ENCODE results near the gene BGN. TPM values are rescaled to one million over a fixed set of nuclear protein-coding genes. Genes with fewer than 3 reads are reported as not detected.

The BGN gene
- total RNA-seq, 2 donors from 2014 or later, result 1,777 to 1,907 TPM

- H3K36me3 ChIP-seq, result no peaks in the 10 kb centered on the region
- ATAC-seq (ENCODE audit: insufficient number of reproducible peaks, low FRiP score, low read depth) (no peak), DNase-seq (ENCODE audit: low spot score) (no peak)
- H3K4me1 ChIP-seq (ENCODE audit: control insufficient read depth in 1 of 2, low read depth in 2 of 2), result peaks cover 13 to 99% of the 10 kb centered on the region in 2 donors
- H3K27me3 ChIP-seq (replicated peaks; ENCODE audit: insufficient read depth), result no peaks in the 10 kb centered on the region
- peak overlapping the region; percentile 89 to 95 for H3K27ac ChIP-seq
- no peaks in the 10 kb centered on the region for H3K9me3 ChIP-seq
- H3K4me3 ChIP-seq, result peak overlapping the region; percentile 48
- no peak for TF ChIP-seq CTCF (IDR thresholded peaks at IDR 0.05)
Observed at GRCh38 chrX:153488231-153488914, 6.4 kb upstream of the BGN start.

GRCh38 chrX:153490217-153490930 is 4.4 kb upstream of the BGN start:
- no peaks in the 10 kb centered on the region for H3K9me3 ChIP-seq
- no peaks in the 10 kb centered on the region for H3K36me3 ChIP-seq
- H3K27ac ChIP-seq, result peak overlapping the region; percentile 89 to 95
- no peaks in the 10 kb centered on the region for H3K27me3 ChIP-seq (replicated peaks; ENCODE audit: insufficient read depth)
- ATAC-seq (ENCODE audit: insufficient number of reproducible peaks, low FRiP score, low read depth) (no peak), DNase-seq (ENCODE audit: low spot score) (no peak)
- no peak for TF ChIP-seq CTCF (IDR thresholded peaks at IDR 0.05)
- H3K4me3 ChIP-seq, result no peak overlapping the region
- H3K4me1 ChIP-seq (ENCODE audit: control insufficient read depth in 1 of 2, low read depth in 2 of 2), result peaks cover 20 to 88% of the 10 kb centered on the region in 2 donors

GRCh38 chrX:153491351-153491914 is 3.3 kb upstream of the BGN start:
- H3K36me3 ChIP-seq, result no peaks in the 10 kb centered on the region
- no peak for ATAC-seq (ENCODE audit: insufficient number of reproducible peaks, low FRiP score, low read depth)
- DNase-seq (ENCODE audit: low spot score), result no peak
- peak overlapping the region; percentile 50 to 95 for H3K27ac ChIP-seq
- H3K4me1 ChIP-seq (ENCODE audit: control insufficient read depth in 1 of 2, low read depth in 2 of 2), result peaks cover 15 to 77% of the 10 kb centered on the region in 2 donors
- no peak for TF ChIP-seq CTCF (IDR thresholded peaks at IDR 0.05)
- H3K27me3 ChIP-seq (replicated peaks; ENCODE audit: insufficient read depth), result no peaks in the 10 kb centered on the region
- H3K9me3 ChIP-seq, result no peaks in the 10 kb centered on the region
- no peak overlapping the region for H3K4me3 ChIP-seq

GRCh38 chrX:153491918-153492317 is 2.9 kb upstream of the BGN start:
- Histone ChIP-seq H3K4me3 (no peak overlapping the region), H3K36me3 (no peaks in the 10 kb centered on the region), H3K27ac (peak overlapping the region; percentile 50 to 95), H3K9me3 (no peaks in the 10 kb centered on the region), H3K27me3 (replicated peaks; ENCODE audit: insufficient read depth) (no peaks in the 10 kb centered on the region), H3K4me1 (ENCODE audit: control insufficient read depth in 1 of 2, low read depth in 2 of 2) (peaks cover 15 to 72% of the 10 kb centered on the region in 2 donors)
- ATAC-seq (ENCODE audit: insufficient number of reproducible peaks, low FRiP score, low read depth) (no peak), DNase-seq (ENCODE audit: low spot score) (no peak)
- TF ChIP-seq CTCF (IDR thresholded peaks at IDR 0.05), result no peak

- Histone ChIP-seq H3K9me3 (no peaks in the 10 kb centered on the region), H3K36me3 (no peaks in the 10 kb centered on the region), H3K27ac (peak overlapping the region; percentile 88 to 89), H3K27me3 (replicated peaks; ENCODE audit: insufficient read depth) (no peaks in the 10 kb centered on the region), H3K4me1 (ENCODE audit: control insufficient read depth in 1 of 2, low read depth in 2 of 2) (peaks cover 15 to 66% of the 10 kb centered on the region in 2 donors), H3K4me3 (no peak overlapping the region)
- no peak for TF ChIP-seq CTCF (IDR thresholded peaks at IDR 0.05)
- DNase-seq (ENCODE audit: low spot score) (no peak), ATAC-seq (ENCODE audit: insufficient number of reproducible peaks, low FRiP score, low read depth) (no peak)
Observed at GRCh38 chrX:153492543-153492942, 2.2 kb upstream of the BGN start.

All from thoracic aorta (tissue), 2 donors.